Suprapubic skin (tissue), 4 donors: ENCODE results near the gene SFXN5. TPM values are rescaled to one million over a fixed set of nuclear protein-coding genes. Genes with fewer than 3 reads are reported as not detected.

Source experiments
- DNase-seq, 2 donors: peaks; one replicate each; pipeline ENCODE4 v3.0.0-alpha.2; 2019; ENCODE audit warnings: low spot score in 2 of 2
- H3K27ac ChIP-seq: fragments of 200-600 bp; sonication (generic); one replicate; pipeline ENCODE4 v1.5.1; 2019
- H3K27me3 ChIP-seq: fragments of 200-600 bp; sonication (generic); one replicate; pipeline ENCODE4 v1.5.1; 2019
- H3K36me3 ChIP-seq: fragments of 200-600 bp; sonication (generic); one replicate; pipeline ENCODE4 v1.5.1; 2019
- H3K4me1 ChIP-seq: fragments of 200-600 bp; sonication (generic); one replicate; pipeline ENCODE4 v1.5.1; 2019
- H3K4me3 ChIP-seq: fragments of 200-600 bp; sonication (generic); one replicate; pipeline ENCODE4 v1.5.1; 2019; ENCODE audit warnings: mild to moderate bottlenecking
- H3K9me3 ChIP-seq: fragments of 200-600 bp; sonication (generic); one replicate; pipeline ENCODE4 v1.5.1; 2019
- CTCF ChIP-seq, 2 donors: fragments of 200-600 bp in 1 of 2; fragments of 450-650 bp in 1 of 2; sonication (generic) in 1 of 2; IDR thresholded peaks; one replicate each; pipeline ENCODE4 v1.5.1; 2016 to 2019; ENCODE audit warnings: antibody characterized with exemption in 2 of 2, mild to moderate bottlenecking in 1 of 2, moderate library complexity in 1 of 2
- EP300 ChIP-seq: sonication (generic); formaldehyde crosslinking; IDR thresholded peaks from one replicate; pipeline ENCODE4 v1.6.1; 2017; ENCODE audit warnings: antibody characterized with exemption
- POLR2A ChIP-seq, 2 donors: fragments of 450-650 bp; IDR thresholded peaks; one replicate each; pipeline ENCODE4 v1.6.1; 2017; ENCODE audit warnings: antibody characterized with exemption in 2 of 2, mild to moderate bottlenecking in 2 of 2, moderate library complexity in 2 of 2
- POLR2AphosphoS5 ChIP-seq, 3 donors: sonication (generic); formaldehyde crosslinking; IDR thresholded peaks; one replicate each; pipeline ENCODE4 v1.6.1; 2017; ENCODE audit warnings: antibody characterized with exemption in 3 of 3
- WGBS: methylation state at CpG from one replicate; pipeline ENCODE4 v1.1.5; 2018; 5-methylcytosine and 5-hydroxymethylcytosine counted together
- total RNA-seq, 4 donors: library from RNA; depleted of rRNA; stranded (reverse); fragments of >200 nt; gene quantifications; one replicate each; pipeline ENCODE4 v1.1.0, GENCODE V29; 2016

The SFXN5 gene
- total RNA-seq, 4 donors from 2014 or later, result 11.9 to 25.7 (median 18.8) TPM

- no peak for TF ChIP-seq EP300
- peak in 1 of 2 donors; percentile 61 for TF ChIP-seq CTCF (IDR thresholded peaks at IDR 0.05)
- H3K27me3 ChIP-seq, result peaks cover 32% of the 10 kb centered on the region
- WGBS, result 53% methylated on average over 14 of the region's 15 CpGs
These were observed 177.8 kb downstream of the SFXN5 start for GRCh38 chr2:72893594-72894319.

GRCh38 chr2:72892506-72893173, 178.9 kb downstream of the SFXN5 start:
- DNase-seq, result no peak
- H3K36me3 ChIP-seq, result peaks cover 11% of the 10 kb centered on the region
- H3K27ac ChIP-seq, result no peak overlapping the region
- TF ChIP-seq EP300 (no peak), POLR2A (IDR thresholded peaks at IDR 0.05) (no peak), POLR2AphosphoS5 (IDR thresholded peaks at IDR 0.05) (no peak), CTCF (IDR thresholded peaks at IDR 0.05) (peak in 1 of 2 donors; percentile 57)
- 16% methylated on average over 10 of the region's 11 CpGs for WGBS
- no peaks in the 10 kb centered on the region for H3K9me3 ChIP-seq
- H3K27me3 ChIP-seq, result peaks cover 30% of the 10 kb centered on the region
- peaks cover 22% of the 10 kb centered on the region for H3K4me1 ChIP-seq
- no peak overlapping the region for H3K4me3 ChIP-seq

More at GRCh38 chr2:72893594-72894319, 177.8 kb downstream of the SFXN5 start:
- peaks cover 13% of the 10 kb centered on the region for H3K4me1 ChIP-seq
- no peak overlapping the region for H3K27ac ChIP-seq
- no peak for DNase-seq
- no peaks in the 10 kb centered on the region for H3K9me3 ChIP-seq
- H3K4me3 ChIP-seq, result no peak overlapping the region
- peaks cover 11% of the 10 kb centered on the region for H3K36me3 ChIP-seq

Other genes starting within 250 kb of the SFXN5 start
- gene EXOC6B, start 245.7 kb downstream of the SFXN5 start, total RNA-seq, result 100 to 1,000 TPM in 1 of 4 donors, 10 to 100 TPM in 3; 54.0 to 121 (median 78.7) TPM
- 10 to 100 TPM; 11.9 to 14.2 (median 14.1) TPM for gene SPR, start 184.3 kb downstream of the SFXN5 start, total RNA-seq
- not detected for gene EMX1, start 154.2 kb downstream of the SFXN5 start, total RNA-seq
- gene RAB11FIP5, start 41.2 kb upstream of the SFXN5 start, total RNA-seq, result 10 to 100 TPM; 24.9 to 39.5 (median 29.1) TPM
- gene NOTO, start 130.9 kb upstream of the SFXN5 start, total RNA-seq, result not detected
- gene SMYD5, start 142.5 kb upstream of the SFXN5 start, total RNA-seq, result 10 to 100 TPM; 17.0 to 38.4 (median 20.0) TPM
- gene PRADC1, start 161.5 kb upstream of the SFXN5 start, total RNA-seq, result 10 to 100 TPM in 3 of 4 donors, 1 to 10 TPM in 1; 7.4 to 34.8 (median 25.3) TPM
- 100 to 1,000 TPM in 3 of 4 donors, 10 to 100 TPM in 1; 99.7 to 175 (median 158) TPM for gene CCT7, start 162.6 kb upstream of the SFXN5 start, total RNA-seq
- 1 to 10 TPM; 1.1 to 8.2 (median 5.7) TPM for gene FBXO41, start 212.8 kb upstream of the SFXN5 start, total RNA-seq
- gene EGR4, start 221.8 kb upstream of the SFXN5 start, total RNA-seq, result not detected